Motor neuron (in vitro differentiated cells): ENCODE measurements around the gene CYP4F8. TPM values are rescaled to one million over a fixed set of nuclear protein-coding genes. Genes with fewer than 3 reads are reported as not detected.

Source experiments
- ATAC-seq, 8 experiments: fragments of 200-7000 bp; cut with Tn5 transposase; replicated peaks in 6 of 8; 2 replicates each; pipeline ENCODE4 v1.8.0; 2021; ENCODE audit warnings: mild to moderate bottlenecking in 8 of 8, moderate library complexity in 8 of 8
- H3K27ac ChIP-seq, 2 donors: fragments of 250-450 bp; sonication (Bioruptor Pico); 2 replicates each; pipeline ENCODE4 v1.9.0; 2021; ENCODE audit warnings: antibody characterized with exemption in 2 of 2, mild to moderate bottlenecking in 2 of 2, moderate library complexity in 1 of 2
- H3K4me1 ChIP-seq, 2 donors: fragments of 250-450 bp; sonication (Bioruptor Pico); replicated peaks in 1 of 2; 2 replicates each; pipeline ENCODE4 v1.6.1; 2021; ENCODE audit warnings: antibody characterized with exemption in 2 of 2, mild to moderate bottlenecking in 2 of 2, moderate library complexity in 1 of 2
- H3K4me3 ChIP-seq, 5 donors: fragments of 250-450 bp; sonication (Bioruptor Pico); 2 replicates each; pipeline ENCODE4 v1.9.0; 2021; ENCODE audit warnings: antibody characterized with exemption in 5 of 5, mild to moderate bottlenecking in 5 of 5, moderate library complexity in 4 of 5
- WGBS, 10 experiments: fragments of 450-650 bp; shearing (Covaris generic); methylation state at CpG; one replicate each; pipeline ENCODE4 v1.0.0; 2022; 5-methylcytosine and 5-hydroxymethylcytosine counted together
- in situ Hi-C, 9 experiments: fragments of 400-800 bp; cut with MboI; loops; one replicate each; pipeline ENCODE4 v1.15.0; 2021; ENCODE audit warnings: low sequenced_read_pairs in 9 of 9, low pct_unique_long_range_greater_than_20kb in 2 of 9; ENCODE audit not compliant: unreplicated experiment in 9 of 9
- total RNA-seq, 8 experiments: library from RNA; unstranded; fragments of 300-600 nt; gene quantifications; 2 replicates each; pipeline versions ENCODE4 v1.2.3 to v1.2.4, GENCODE V29; 2022

Gene CYP4F8
- total RNA-seq, 8 experiments from 2014 or later, result 0.29 to 1.1 (median 0.81) TPM; not detected in 3

DNA sequence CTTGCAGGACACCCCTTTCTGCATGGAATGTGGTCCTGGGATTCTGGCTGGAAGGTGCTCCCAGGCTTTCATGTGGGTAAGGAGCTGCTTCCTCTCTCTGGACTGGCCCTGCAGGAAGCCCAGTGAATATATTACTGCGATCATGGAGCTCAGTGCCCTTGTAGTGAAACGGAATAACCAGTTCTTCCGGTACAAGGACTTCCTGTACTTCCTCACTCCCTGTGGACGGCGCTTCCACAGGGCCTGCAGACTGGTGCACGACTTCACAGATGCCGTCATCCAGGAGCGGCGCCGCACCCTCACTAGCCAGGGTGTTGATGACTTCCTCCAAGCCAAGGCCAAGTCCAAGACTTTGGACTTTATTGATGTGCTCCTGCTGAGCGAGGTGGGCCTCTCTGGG, 8.0 kb downstream of the CYP4F8 start:
- Histone ChIP-seq H3K4me3 (no peak overlapping the region), H3K27ac (no peak overlapping the region), H3K4me1 (no peaks in the 10 kb centered on the region)
- in situ Hi-C loops, result loop anchor here in 1 of 9 experiments (25.0 kb wide), 1 partner anchor 564 kb away; the partner anchor contains the start of genes AP1M1 and FAM32A
- ATAC-seq, result no peak
- 9 to 70% (median 44%) methylated on average over 2 to 9 of the region's 11 CpGs; no CpG with 5 or more reads in 4 of the 10 experiments for WGBS, 10 experiments

DNA sequence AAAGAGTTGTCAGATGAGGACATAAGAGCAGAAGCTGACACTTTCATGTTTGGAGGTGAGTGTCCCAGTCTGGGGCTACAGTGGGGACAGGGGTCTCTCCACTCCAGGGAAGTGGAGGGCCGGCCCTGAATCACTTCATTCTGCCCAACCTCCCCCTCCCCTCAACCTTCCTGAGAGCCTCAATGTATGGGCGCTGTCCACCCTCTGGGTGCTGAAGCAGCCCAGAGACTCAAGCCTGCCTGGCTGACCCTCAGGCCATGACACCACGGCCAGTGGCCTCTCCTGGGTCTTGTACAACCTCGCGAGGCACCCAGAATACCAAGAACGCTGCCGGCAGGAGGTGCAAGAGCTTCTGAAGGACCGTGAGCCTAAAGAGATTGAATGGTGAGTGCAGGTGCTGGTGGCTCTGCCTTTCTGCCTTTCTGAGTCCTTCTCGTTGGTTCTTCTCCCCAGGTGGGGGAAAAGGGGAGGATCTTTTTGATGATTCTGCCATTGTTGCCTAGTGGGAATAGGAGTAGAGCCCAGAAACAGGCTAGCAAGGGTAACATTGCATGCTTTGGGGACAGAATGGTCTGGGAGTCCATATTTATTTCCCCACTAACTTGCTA, 8.8 kb downstream of the CYP4F8 start:
- 0 to 60% (median 0%) methylated on average over 1 to 9 of the region's 9 CpGs; no CpG with 5 or more reads in 3 of the 10 experiments for WGBS, 10 experiments
- H3K4me3 ChIP-seq, result no peak overlapping the region
- H3K27ac ChIP-seq, result no peak overlapping the region
- H3K4me1 ChIP-seq, result no peaks in the 10 kb centered on the region
- ATAC-seq, result peak in 2 of 8 experiments; percentile 26 to 29
- in situ Hi-C loops, result loop anchor here in 1 of 9 experiments (25.0 kb wide), 1 partner anchor 563 kb away; the partner anchor contains the start of genes AP1M1 and FAM32A

DNA sequence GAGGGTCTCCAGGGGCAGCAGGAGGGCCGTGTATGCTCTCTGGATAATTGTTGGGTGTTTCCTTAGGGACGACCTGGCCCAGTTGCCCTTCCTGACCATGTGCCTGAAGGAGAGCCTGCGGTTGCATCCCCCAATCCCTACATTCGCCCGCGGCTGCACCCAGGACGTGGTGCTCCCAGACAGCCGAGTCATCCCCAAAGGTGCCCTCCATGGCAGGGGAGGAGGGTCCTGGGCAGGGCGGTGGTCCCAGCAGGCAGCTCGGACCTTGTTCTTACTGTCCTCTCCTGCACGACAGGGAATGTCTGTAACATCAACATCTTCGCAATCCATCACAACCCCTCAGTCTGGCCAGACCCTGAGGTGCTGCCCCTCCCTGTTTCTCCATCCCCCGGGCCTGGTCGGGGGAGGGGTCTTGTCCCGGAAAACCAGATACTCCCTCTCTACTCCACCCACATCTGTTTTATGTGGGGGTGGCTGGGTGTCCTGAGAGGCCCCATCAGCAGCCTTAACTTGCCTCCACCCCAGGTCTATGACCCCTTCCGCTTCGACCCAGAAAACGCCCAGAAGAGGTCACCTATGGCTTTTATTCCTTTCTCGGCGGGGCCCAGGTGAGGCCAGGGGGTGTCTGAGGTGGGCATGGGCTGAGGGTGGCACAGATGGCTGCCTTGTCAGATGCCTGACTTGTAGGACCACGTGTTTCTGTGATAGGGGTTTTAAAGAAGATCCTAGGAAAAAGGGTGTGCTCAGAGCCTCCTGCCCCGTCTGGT, 13.4 kb downstream of the CYP4F8 start:
- Histone ChIP-seq H3K27ac (no peak overlapping the region), H3K4me3 (no peak overlapping the region), H3K4me1 (no peaks in the 10 kb centered on the region)
- in situ Hi-C loops, result loop anchor here in 2 of 9 experiments (25.0 kb wide), 2 partner anchors 534 to 559 kb away; partner anchors contain the start of genes AP1M1 (in 1 of the 2), CIB3 (in 1 of the 2) and FAM32A (in 1 of the 2)
- ATAC-seq, result no peak
- WGBS, 10 experiments, result 0 to 68% (median 33%) methylated on average over 1 to 11 of the region's 22 CpGs; no CpG with 5 or more reads in 2 of the 10 experiments

DNA sequence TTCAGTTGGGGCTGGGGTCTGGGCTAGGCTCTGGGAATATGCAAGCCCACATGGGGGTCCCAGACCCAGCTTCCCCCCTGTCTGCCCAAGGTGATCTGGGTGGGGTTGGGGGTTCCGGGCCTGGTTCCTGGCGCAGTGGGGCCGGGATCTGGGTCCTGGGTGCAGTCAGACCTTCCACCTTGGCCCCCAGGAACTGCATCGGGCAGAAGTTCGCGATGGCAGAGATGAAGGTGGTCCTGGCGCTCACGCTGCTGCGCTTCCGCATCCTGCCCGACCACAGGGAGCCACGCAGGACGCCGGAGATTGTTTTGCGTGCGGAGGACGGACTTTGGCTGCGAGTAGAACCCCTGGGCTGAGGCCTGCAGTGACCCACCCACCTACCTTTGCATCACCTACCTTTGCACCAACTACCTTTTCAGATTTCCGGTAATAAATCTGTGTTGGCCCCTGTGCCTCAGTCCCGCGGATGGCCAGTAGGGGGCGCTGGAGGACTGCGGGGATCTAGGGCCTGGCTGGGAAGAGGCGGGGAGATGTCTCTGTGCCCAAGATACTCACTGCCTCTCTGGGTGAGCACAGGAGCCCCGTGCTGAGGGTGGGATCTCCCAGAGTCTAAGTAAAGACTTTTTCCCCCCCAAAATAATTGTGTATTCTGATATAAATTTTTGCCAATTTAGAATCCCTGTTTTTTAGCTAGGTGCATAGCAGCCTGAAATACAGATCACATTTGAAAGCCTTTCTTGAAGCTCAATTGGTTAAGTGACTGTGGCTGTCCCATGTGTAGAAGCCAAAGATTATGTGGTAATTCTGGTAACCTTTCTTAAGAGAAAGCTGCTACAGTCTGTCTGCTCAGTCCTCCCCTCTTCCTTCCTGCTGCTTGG, 14.2 kb downstream of the CYP4F8 start:
- in situ Hi-C loops, result loop anchor here in 2 of 9 experiments (25.0 kb wide), 2 partner anchors 533 to 558 kb away; partner anchors contain the start of genes AP1M1 (in 1 of the 2), CIB3 (in 1 of the 2) and FAM32A (in 1 of the 2)
- ATAC-seq, result peak in 3 of 8 experiments; percentile 92 to 98 (median 95)
- Histone ChIP-seq H3K4me3 (no peak overlapping the region), H3K27ac (no peak overlapping the region), H3K4me1 (no peaks in the 10 kb centered on the region)
- 0 to 82% (median 14%) methylated on average over 1 to 7 of the region's 25 CpGs; no CpG with 5 or more reads in 4 of the 10 experiments for WGBS, 10 experiments

DNA sequence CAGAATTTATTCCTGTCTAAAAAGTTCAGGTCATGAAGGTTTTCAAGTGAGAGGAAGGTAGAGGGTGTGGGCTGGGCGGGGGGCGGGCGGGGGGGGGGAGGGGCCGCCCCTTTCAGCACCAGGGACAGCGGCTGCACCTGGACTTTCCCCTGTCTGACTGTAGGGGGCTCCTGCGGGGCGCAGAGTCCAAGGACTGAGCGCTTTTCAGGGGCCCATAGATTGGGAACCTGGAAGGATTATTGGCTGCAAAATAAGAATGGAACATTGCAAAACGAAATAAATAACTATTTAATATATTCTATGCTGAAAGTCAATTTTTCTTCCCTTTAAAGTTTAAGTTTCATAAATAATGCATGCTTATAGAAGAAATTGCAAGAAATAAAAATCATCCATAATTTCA, 16.8 kb downstream of the CYP4F8 start:
- in situ Hi-C loops, result loop anchor here in 2 of 9 experiments (25.0 kb wide), 2 partner anchors 530 to 555 kb away; partner anchors contain the start of genes AP1M1 (in 1 of the 2), CIB3 (in 1 of the 2) and FAM32A (in 1 of the 2)
- peak in 1 of 8 experiments; percentile 30 for ATAC-seq

DNA sequence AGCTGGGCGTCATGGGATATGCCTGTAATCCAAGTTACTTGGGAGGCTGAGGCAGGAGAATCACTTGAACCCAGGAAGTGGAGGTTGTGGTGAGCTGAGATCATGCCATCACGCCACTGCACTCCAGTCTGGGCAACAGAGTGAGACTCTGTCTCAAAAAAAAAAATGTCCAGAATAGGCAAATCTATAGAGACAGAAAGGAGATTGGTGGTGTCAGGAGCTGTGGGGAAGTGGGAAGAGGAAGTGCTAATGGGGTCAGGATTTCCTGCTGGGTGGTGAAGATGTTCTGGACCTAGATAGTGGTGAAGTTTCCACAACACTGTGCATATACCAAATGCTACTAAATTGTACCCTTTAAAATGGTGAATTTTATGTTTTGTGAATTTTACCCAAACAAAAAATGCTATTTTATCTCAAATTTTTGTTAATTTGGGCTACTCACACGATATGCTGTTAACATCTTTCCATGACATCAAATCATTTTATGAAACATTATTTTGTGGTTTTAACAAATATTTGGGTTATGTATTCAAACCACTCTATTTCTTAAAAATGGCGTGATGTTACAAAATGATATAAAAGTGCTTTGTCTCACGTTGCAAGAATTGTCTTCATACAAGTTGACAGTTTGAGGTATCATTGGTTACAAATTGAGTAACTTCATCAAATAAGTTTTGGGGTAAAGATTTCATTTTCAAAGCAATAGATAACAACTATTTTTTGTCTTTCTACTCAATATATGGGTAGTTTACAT, 18.2 kb downstream of the CYP4F8 start:
- no peak overlapping the region for H3K4me3 ChIP-seq
- H3K27ac ChIP-seq, result no peak overlapping the region
- in situ Hi-C loops, result loop anchor here in 2 of 9 experiments (25.0 kb wide), 2 partner anchors 529 to 554 kb away; partner anchors contain the start of genes AP1M1 (in 1 of the 2), CIB3 (in 1 of the 2) and FAM32A (in 1 of the 2)
- 3 to 67% (median 26%) methylated on average over 1 to 5 of the region's 5 CpGs for WGBS, 10 experiments
- no peaks in the 10 kb centered on the region for H3K4me1 ChIP-seq
- no peak for ATAC-seq

More for the DNA sequence above, 16.8 kb downstream of the CYP4F8 start:
- WGBS, 10 experiments, result 0 to 40% (median 0%) methylated on average over 1 to 4 of the region's 9 CpGs; no CpG with 5 or more reads in 3 of the 10 experiments
- H3K4me1 ChIP-seq, result no peaks in the 10 kb centered on the region
- no peak overlapping the region for H3K4me3 ChIP-seq
- no peak overlapping the region for H3K27ac ChIP-seq

DNA sequence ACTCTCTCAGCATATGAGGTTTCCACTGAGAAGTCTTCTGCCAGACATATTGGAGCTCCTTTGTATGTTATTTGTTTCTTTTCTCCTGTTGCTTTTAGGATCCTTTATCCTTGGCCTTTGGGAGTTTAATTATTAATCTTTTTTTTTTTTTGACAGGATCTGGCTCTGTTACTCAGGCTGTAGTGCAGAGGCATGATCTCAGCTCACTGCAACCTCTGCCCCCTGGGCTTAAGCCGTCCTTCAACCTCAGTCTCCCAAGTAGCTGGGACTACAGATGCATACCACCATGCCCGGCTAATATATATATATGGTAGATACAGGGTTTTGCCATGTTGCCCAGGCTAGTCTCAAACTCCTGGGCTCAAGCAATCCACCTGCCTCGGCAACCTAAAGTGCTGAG, 19.1 kb downstream of the CYP4F8 start:
- ATAC-seq, result no peak
- 0 to 83% (median 21%) methylated on average over 1 to 3 of the region's 3 CpGs; no CpG with 5 or more reads in 2 of the 10 experiments for WGBS, 10 experiments
- Histone ChIP-seq H3K27ac (no peak overlapping the region), H3K4me3 (no peak overlapping the region), H3K4me1 (no peaks in the 10 kb centered on the region)
- in situ Hi-C loops, result loop anchor here in 2 of 9 experiments (25.0 kb wide), 2 partner anchors 528 to 553 kb away; partner anchors contain the start of genes AP1M1 (in 1 of the 2), CIB3 (in 1 of the 2) and FAM32A (in 1 of the 2)

DNA sequence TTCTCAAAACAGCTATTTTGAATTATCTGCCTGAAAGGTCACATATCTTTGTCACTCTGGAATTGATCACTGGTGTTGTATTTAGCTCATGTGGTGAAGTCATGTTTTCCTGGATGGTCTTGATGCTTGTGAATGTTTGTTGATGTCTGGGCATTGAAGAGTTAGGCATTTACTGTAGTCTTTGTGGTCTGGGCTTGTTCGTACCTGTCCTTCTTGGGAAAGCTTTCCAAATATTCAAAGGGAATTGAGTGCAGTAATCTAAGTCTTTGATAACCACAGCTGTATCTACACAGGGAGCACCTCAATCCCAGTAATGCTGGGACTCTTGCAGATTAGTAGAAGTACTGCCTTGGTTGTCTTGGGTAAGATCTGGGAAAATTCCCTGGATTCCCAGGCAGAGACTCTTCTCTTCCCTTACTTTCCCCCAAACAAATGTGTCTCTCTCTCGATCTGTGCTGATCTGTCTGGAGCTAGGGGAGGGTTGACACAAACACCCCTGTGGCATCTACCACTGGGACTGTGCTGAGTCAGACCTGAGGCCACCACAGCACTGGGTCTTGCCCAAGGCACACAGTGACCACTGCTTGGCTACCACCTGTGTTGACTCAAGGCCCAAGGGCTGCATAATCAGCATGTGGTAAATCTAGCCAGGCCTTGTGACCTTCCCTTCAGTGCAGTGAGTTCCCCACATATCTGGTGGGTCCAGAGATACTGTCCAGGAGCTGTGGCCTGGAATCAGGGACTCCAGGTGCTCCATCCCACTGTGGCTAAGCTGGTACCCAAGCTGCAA, 20.2 kb downstream of the CYP4F8 start:
- ATAC-seq, result no peak
- 0 to 38% (median 8%) methylated on average over 1 to 2 of the region's 2 CpGs; no CpG with 5 or more reads in 3 of the 10 experiments for WGBS, 10 experiments
- in situ Hi-C loops, result loop anchor here in 2 of 9 experiments (25.0 kb wide), 2 partner anchors 527 to 552 kb away; partner anchors contain the start of genes AP1M1 (in 1 of the 2), CIB3 (in 1 of the 2) and FAM32A (in 1 of the 2)

DNA sequence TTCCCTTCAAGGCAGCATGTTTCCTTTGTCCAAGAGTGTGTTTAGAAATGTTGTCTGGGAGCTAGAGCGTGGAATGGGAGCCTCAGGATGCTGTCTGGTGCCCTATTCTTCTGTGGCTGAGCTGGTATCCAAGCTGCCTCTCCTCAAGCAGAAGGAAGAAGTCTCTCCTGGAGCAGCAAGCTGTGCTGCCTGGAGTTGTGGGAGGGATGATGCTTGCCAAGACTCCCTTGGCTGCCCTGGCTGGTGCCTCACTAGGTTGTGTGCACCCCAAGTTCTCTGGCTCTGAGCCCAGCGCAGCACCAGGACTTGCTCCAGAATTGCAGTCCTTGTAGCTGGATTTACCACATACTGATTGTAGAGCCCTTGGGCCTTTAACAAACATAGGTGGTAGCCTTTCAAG, 21.0 kb downstream of the CYP4F8 start:
- Histone ChIP-seq H3K4me3 (no peak overlapping the region), H3K27ac (no peak overlapping the region), H3K4me1 (no peaks in the 10 kb centered on the region)
- in situ Hi-C loops, result loop anchor here in 2 of 9 experiments (25.0 kb wide), 2 partner anchors 526 to 551 kb away; partner anchors contain the start of genes AP1M1 (in 1 of the 2), CIB3 (in 1 of the 2) and FAM32A (in 1 of the 2)
- 57 to 60% (median 60%) methylated on average over 1 of the region's 2 CpGs; no CpG with 5 or more reads in 7 of the 10 experiments for WGBS, 10 experiments
- no peak for ATAC-seq

More for the DNA sequence above, 20.2 kb downstream of the CYP4F8 start:
- Histone ChIP-seq H3K27ac (no peak overlapping the region), H3K4me3 (no peak overlapping the region), H3K4me1 (no peaks in the 10 kb centered on the region)

DNA sequence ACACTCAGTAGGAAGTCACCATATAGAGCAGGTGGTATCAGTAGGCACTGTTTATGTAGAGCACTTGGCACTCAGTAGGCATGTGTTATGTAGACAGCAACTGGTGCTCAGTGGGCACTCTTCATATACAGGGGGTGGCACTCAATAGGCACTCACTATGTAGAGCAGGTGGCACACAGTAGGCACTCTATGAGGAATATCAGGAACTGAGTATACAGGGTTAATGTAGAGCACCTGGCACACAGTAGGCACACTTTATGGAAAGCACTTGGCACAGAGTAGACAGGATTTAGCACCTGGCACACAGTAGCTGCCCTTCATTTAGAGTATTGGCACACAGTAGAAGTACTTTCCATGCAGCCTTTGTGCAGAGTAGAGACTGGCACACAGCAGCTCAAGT, 24.6 kb downstream of the CYP4F8 start:
- no peak overlapping the region for H3K4me3 ChIP-seq
- in situ Hi-C loops, result loop anchor here in 2 of 9 experiments (25.0 kb wide), 2 partner anchors 523 to 548 kb away; partner anchors contain the start of genes AP1M1 (in 1 of the 2), CIB3 (in 1 of the 2) and FAM32A (in 1 of the 2)
- no peak for ATAC-seq
- H3K27ac ChIP-seq, result no peak overlapping the region
- no peaks in the 10 kb centered on the region for H3K4me1 ChIP-seq
